AG09319 (cell line): ENCODE results near the gene IGSF23.
A peak's percentile ranks its signal among the peaks of the same experiment; 100 is the strongest.
"Not testable (repeated sequence)": the region's sequence is repeated elsewhere in the genome, so short reads cannot be mapped to it uniquely, and the experiment has no call there.

Source experiments
- DNase-seq: peaks from one replicate; pipeline ENCODE4 v3.0.0-alpha.2; 2010; ENCODE audit warnings: low read depth; ENCODE audit errors: extremely low read depth
- TF ChIP-seq, protein P1 (sequence below): IDR thresholded peaks from 2 replicates; pipeline ENCODE4 v1.5.1; 2011; ENCODE audit warnings: low read depth, mild to moderate bottlenecking, inconsistent platforms, low read length, moderate library complexity

The IGSF23 gene

DNA sequence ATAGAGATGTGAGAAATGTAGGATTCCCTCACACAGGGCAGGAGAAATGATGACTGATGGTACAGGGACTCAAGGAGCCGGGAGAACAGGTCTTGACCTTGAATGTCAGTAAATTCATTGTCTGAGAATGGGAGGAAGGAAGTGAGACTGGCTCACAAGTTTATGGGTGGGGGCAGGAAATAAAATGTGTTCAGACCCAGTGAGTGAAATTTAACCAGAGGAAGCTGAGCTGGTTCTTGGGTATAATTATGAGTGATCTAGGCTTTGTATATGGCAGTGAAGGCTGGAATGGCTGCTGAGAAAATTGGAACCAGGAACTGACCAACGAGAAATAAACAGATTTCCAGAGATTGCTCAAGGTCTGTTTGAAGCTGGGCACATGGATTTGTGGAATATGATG, 6.3 kb upstream of the IGSF23 start:
- peak; percentile 31 for DNase-seq
- TF ChIP-seq, protein P1, sequence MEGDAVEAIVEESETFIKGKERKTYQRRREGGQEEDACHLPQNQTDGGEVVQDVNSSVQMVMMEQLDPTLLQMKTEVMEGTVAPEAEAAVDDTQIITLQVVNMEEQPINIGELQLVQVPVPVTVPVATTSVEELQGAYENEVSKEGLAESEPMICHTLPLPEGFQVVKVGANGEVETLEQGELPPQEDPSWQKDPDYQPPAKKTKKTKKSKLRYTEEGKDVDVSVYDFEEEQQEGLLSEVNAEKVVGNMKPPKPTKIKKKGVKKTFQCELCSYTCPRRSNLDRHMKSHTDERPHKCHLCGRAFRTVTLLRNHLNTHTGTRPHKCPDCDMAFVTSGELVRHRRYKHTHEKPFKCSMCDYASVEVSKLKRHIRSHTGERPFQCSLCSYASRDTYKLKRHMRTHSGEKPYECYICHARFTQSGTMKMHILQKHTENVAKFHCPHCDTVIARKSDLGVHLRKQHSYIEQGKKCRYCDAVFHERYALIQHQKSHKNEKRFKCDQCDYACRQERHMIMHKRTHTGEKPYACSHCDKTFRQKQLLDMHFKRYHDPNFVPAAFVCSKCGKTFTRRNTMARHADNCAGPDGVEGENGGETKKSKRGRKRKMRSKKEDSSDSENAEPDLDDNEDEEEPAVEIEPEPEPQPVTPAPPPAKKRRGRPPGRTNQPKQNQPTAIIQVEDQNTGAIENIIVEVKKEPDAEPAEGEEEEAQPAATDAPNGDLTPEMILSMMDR = no peak

DNA sequence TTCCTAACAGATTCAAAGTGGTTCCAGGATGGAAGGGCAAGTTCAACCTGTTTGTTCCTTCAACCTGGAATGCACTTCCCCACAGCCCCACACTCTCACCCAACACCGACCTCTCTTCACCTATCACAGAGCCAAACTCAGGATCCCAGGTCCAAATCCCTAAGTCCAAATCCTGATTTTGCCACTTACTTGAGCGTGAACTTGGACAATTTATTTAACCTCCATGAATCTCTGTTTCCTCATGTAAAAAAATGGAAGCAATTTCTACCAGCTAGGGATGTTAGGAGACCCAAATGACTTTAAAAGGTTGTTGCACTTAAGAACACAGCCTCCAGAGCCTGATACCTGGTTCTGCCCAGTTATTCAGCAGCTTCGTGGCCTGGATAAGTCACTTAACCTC, 5.4 kb upstream of the IGSF23 start:
- TF ChIP-seq, protein P1 = no peak
- no peak for DNase-seq

DNA sequence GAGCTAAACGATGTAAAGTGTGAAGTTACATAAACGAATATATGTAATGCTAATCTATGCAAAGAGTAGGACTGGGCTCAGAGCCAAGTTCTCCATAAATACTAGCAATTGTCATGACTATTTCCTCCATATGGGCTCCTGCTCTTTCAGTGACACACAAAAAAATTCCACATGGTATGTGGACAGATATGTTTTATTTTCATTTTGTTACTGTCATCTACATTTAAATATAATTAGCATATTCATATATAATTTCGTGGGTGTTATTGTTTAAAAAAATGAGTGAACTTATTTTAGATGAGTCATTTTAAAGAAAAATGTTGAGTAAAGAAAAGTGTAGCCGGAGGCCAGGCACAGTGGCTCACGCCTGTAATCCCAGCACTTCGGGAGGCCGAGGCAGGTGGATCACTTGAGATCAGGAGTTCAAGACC, 5.0 kb upstream of the IGSF23 start:
- DNase-seq = no peak
- TF ChIP-seq, protein P1 = no peak

DNA sequence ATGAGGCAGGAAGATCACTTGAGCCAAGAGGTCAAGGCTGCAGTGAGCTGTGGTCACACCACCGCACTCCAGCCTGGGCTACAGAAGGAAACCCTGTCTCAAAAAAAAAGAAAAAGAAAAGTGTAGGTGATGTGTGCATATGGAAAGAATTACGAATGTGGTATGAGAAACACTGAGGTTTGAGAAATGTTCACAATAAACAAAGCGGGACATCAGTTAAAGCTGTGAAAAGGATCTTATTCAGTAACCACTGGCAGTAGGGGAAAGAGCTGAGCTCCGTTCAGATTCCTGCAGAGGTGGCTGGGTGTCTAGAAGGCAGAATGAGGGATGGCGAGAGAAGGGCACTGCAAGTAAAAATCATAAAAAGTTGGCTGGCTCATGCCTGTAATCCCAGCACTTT, 4.1 kb upstream of the IGSF23 start:
- TF ChIP-seq, protein P1 = no peak
- DNase-seq = no peak

DNA sequence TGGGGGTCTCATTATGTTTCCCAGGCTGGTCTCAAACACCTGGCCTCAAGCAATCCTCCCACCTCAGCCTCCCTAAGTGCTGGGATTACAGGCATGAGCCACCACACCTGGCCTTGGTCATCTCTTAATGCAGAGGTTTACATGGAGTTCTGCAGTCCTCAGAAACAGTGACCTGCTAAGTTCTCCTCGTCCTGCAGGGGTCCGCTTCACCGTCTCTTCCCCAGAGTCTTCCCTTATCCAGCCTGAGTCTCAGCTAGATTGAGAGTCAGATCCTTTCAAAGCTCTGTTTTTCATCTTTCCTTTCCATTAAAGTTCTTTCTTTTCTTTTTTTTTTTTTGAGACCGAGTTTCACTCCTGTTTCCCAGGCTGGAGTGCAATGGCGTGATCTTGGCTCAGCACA, 2.9 kb upstream of the IGSF23 start:
- DNase-seq = not testable (repeated sequence)

DNA sequence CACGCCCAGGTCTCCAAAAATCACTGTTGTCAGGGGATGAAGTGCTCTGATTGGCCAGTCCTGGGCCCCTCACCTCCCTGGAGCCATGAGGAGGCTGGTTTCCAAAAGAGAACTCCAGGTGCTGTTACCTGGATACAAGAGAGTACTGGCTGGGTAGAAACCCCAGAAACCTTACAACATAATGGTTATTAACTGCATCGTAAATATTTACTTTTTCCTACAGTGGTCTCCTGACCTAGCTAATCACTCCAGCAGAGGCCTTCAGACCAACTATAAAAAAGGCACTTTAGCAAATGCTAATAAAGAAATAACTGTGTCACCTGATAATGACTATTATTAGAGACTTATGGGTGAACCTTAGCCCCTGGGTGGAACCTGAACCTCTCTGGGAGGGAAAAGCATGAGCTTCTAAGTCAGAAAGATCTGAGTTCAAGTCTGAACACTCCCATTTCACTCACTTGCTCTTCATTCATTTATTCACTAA, 1.5 kb upstream of the IGSF23 start:
- TF ChIP-seq, protein P1 = no peak
- DNase-seq = no peak

DNA sequence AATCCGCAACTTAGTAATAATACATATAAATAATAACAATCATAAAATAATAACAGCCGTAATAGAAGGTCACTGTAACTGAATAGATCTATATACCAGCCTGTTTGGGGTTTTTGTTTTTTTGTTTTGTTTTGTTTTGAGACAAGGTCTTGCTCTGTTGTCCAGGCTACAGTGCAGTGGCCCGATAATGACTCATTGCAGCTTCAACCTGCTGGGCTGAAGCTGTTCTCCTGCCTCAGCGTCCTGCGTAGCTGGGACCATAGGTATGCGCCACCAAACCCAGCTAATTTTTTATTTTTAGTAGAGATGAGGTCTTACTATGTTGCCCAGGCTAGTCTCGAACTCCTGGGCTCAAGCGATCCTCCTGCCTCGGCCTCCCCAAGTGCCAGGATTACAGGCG, 950 bp downstream of the IGSF23 start:
- no peak for DNase-seq
- TF ChIP-seq, protein P1 = no peak

DNA sequence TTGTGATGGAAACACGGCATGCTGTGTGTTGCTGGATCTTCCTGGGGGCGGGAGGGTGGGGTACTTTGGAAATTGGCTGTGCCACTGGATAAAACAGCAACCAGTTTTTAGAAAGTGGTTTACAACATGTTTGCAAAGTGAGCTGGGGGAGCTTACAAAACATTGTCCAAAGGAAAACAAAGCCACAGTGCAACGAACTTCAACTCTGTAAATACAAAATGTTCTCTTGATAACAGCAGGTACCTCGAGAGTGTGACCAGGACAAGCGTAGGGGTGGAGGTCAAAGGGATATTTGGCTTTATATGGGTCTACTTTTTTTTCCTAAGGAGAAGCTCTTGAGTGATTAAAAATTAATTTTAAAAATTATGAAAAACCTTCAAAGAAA, 2.5 kb downstream of the IGSF23 start:
- TF ChIP-seq, protein P1 = no peak

More for the DNA sequence above, 2.5 kb downstream of the IGSF23 start:
- no peak for DNase-seq
